HCT116 (cell line): ENCODE measurements around the gene KLC4. TPM values are rescaled to one million over a fixed set of nuclear protein-coding genes. Genes with fewer than 3 reads are reported as not detected.

Experiments
- ATAC-seq: fragments of 200-7000 bp; cut with Tn5 transposase; 2 replicates; pipeline ENCODE4 v1.9.1; 2020; ENCODE audit warnings: mild to moderate bottlenecking, moderate library complexity
- BruUV-seq: library from RNA; stranded (reverse); fragments of 400-500 nt; replicated peaks from 2 replicates; lab custom pipeline; 2021; lab: Mats Ljungman, UMichigan
- CTCF ChIA-PET: fragments of 300-600 bp; sonication (Branson Sonifier 250); formaldehyde crosslinking; loops from one replicate; lab custom pipeline; 2021; ENCODE audit warnings: antibody characterized with exemption; lab: Charles Lee
- POLR2A ChIA-PET: fragments of 300-600, 350-600 bp; sonication (Branson Sonifier 250); formaldehyde crosslinking; loops from one replicate; lab custom pipeline; 2021; ENCODE audit warnings: antibody characterized with exemption; lab: Charles Lee
- RAD21 ChIA-PET, 2 experiments: fragments of 300-600 bp; sonication (Branson Sonifier 250); formaldehyde crosslinking; loops; one replicate each; lab custom pipeline; 2023; ENCODE audit warnings: low total read pairs in 2 of 2; ENCODE audit not compliant: uncharacterized antibody in 2 of 2, unreplicated experiment in 2 of 2, low non-redundant PET in 1 of 2; lab: Charles Lee
- DNase-seq: peaks from one replicate; pipeline ENCODE4 v3.0.0-alpha.2; 2010; ENCODE audit warnings: low read depth, low spot score
- H2AFZ ChIP-seq: fragments of 200-600 bp; shearing (Covaris generic), sonication (generic); 2 replicates; pipeline ENCODE4 v1.6.1; 2017; ENCODE audit warnings: low read depth, mixed run types, mixed read lengths, antibody characterized with exemption, low read length; ENCODE audit not compliant: poor library complexity, severe bottlenecking
- H3K27ac ChIP-seq: 2 replicates; pipeline ENCODE4 v1.5.1; 2012; ENCODE audit warnings: low read depth, low read length
- H3K27me3 ChIP-seq: fragments of 200-600 bp; sonication (generic); 2 replicates; pipeline ENCODE4 v1.6.1; 2016; ENCODE audit warnings: mixed run types, low read length, mixed read lengths; ENCODE audit not compliant: insufficient read depth
- H3K36me3 ChIP-seq, 2 experiments: fragments of 200-500 bp in 1 of 2; fragments of 200-600 bp in 1 of 2; sonication (Bioruptor generic) in 1 of 2; sonication (generic) in 1 of 2; 2 replicates each; pipeline versions ENCODE4 v1.5.1 to v1.6.1; 2014 to 2016; ENCODE audit warnings: low read length in 2 of 2, inconsistent platforms in 1 of 2, mixed read lengths in 1 of 2, mixed run types in 1 of 2; ENCODE audit not compliant: insufficient read depth in 2 of 2, control insufficient read depth in 1 of 2
- H3K4me1 ChIP-seq, 2 experiments: fragments of 200-600 bp in 1 of 2; sonication (generic) in 1 of 2; 2 replicates each; pipeline versions ENCODE4 v1.5.1 to v1.6.1; 2012 to 2017; ENCODE audit warnings: low read length in 2 of 2, inconsistent platforms in 1 of 2, mild to moderate bottlenecking in 1 of 2, mixed read lengths in 1 of 2, mixed run types in 1 of 2, moderate library complexity in 1 of 2; ENCODE audit not compliant: insufficient read depth in 2 of 2, control insufficient read depth in 1 of 2
- H3K4me2 ChIP-seq: fragments of 200-600 bp; sonication (generic); 2 replicates; pipeline ENCODE4 v1.6.1; 2017; ENCODE audit warnings: mixed run types, low read length, mixed read lengths
- H3K4me3 ChIP-seq, 2 experiments: fragments of 200-600 bp in 1 of 2; sonication (generic) in 1 of 2; replicated peaks in 1 of 2; 2 replicates each; pipeline ENCODE4 v1.5.1; 2011 to 2016; ENCODE audit warnings: low read length in 2 of 2, control low read depth in 1 of 2, low read depth in 1 of 2, mild to moderate bottlenecking in 1 of 2, mixed read lengths in 1 of 2, mixed run types in 1 of 2
- H3K79me2 ChIP-seq: fragments of 200-600 bp; sonication (generic); 2 replicates; pipeline ENCODE4 v1.6.1; 2017; ENCODE audit warnings: mild to moderate bottlenecking, mixed run types, low read length, moderate library complexity, mixed read lengths; ENCODE audit not compliant: insufficient read depth
- H3K9ac ChIP-seq: fragments of 200-600 bp; sonication (generic); 2 replicates; pipeline ENCODE4 v1.6.1; 2016; ENCODE audit warnings: low read length, mixed read lengths
- H3K9me2 ChIP-seq: fragments of 200-600 bp; sonication (generic), shearing (Covaris generic); 2 replicates; pipeline ENCODE4 v1.6.1; 2017; ENCODE audit warnings: mixed run types, mild to moderate bottlenecking, moderate library complexity; ENCODE audit not compliant: insufficient read depth
- H3K9me3 ChIP-seq, 2 experiments: fragments of 200-500 bp in 1 of 2; fragments of 200-600 bp in 1 of 2; sonication (Bioruptor generic) in 1 of 2; sonication (generic) in 1 of 2; 2 replicates each; pipeline ENCODE4 v1.6.1; 2014 to 2017; ENCODE audit warnings: low read length in 2 of 2, mixed read lengths in 2 of 2, inconsistent platforms in 1 of 2, low read depth in 1 of 2, mild to moderate bottlenecking in 1 of 2, mixed run types in 1 of 2, moderate library complexity in 1 of 2; ENCODE audit not compliant: control insufficient read depth in 1 of 2, insufficient read depth in 1 of 2
- H4K20me1 ChIP-seq: fragments of 200-600 bp; sonication (generic), shearing (Covaris generic); 2 replicates; pipeline ENCODE4 v1.6.1; 2017; ENCODE audit warnings: mixed run types, mild to moderate bottlenecking, moderate library complexity; ENCODE audit not compliant: insufficient read depth
- ATF3 ChIP-seq: IDR thresholded peaks from 2 replicates; pipeline ENCODE4 v1.6.1; 2012
- CEBPB ChIP-seq: IDR thresholded peaks from 2 replicates; pipeline ENCODE4 v1.6.1; 2012; ENCODE audit warnings: low read depth
- EGR1 ChIP-seq: IDR thresholded peaks from 2 replicates; pipeline ENCODE4 v1.6.1; 2012; ENCODE audit warnings: low read depth
- ELF1 ChIP-seq: IDR thresholded peaks from 2 replicates; pipeline ENCODE4 v1.6.1; 2012; ENCODE audit warnings: low read depth, borderline replicate concordance
- EZH2 ChIP-seq: fragments of 200-600 bp; sonication (generic); IDR thresholded peaks from 2 replicates; pipeline ENCODE4 v1.6.1; 2017; ENCODE audit warnings: antibody characterized with exemption, mixed run types
- EZH2phosphoT487 ChIP-seq: fragments of 200-600 bp; IDR thresholded peaks from 2 replicates; pipeline ENCODE4 v1.6.1; 2018; ENCODE audit warnings: antibody characterized with exemption, borderline replicate concordance
- JUND ChIP-seq: IDR thresholded peaks from 2 replicates; pipeline ENCODE4 v1.6.1; 2012
- MAX ChIP-seq: IDR thresholded peaks from 2 replicates; pipeline ENCODE4 v1.6.1; 2012
- POLR2A ChIP-seq: IDR thresholded peaks from 2 replicates; pipeline ENCODE4 v1.7.0; 2011; ENCODE audit warnings: borderline replicate concordance; ENCODE audit not compliant: insufficient read depth, insufficient read length; ENCODE audit errors: extremely low read depth
- POLR2AphosphoS5 ChIP-seq: IDR thresholded peaks from 2 replicates; pipeline ENCODE4 v1.6.1; 2011; ENCODE audit warnings: mild to moderate bottlenecking, low read depth, low read length, moderate library complexity
- RAD21 ChIP-seq: IDR thresholded peaks from 2 replicates; pipeline ENCODE4 v1.6.1; 2012; ENCODE audit warnings: low read depth, mild to moderate bottlenecking
- REST ChIP-seq: IDR thresholded peaks from 2 replicates; pipeline ENCODE4 v1.6.1; 2012; ENCODE audit warnings: low read depth
- SIN3A ChIP-seq: IDR thresholded peaks from 2 replicates; pipeline ENCODE4 v1.6.1; 2012; ENCODE audit warnings: low read depth
- SP1 ChIP-seq: IDR thresholded peaks from 2 replicates; pipeline ENCODE4 v1.6.1; 2012; ENCODE audit warnings: low read depth
- SRF ChIP-seq: IDR thresholded peaks from 2 replicates; pipeline ENCODE4 v1.6.1; 2012; ENCODE audit warnings: low read depth
- TCF7L2 ChIP-seq: IDR thresholded peaks from 2 replicates; pipeline ENCODE4 v1.7.0; 2011; ENCODE audit warnings: borderline replicate concordance, inconsistent platforms; ENCODE audit not compliant: insufficient read depth, insufficient read length; ENCODE audit errors: extremely low read depth
- ZBTB33 ChIP-seq: IDR thresholded peaks from 2 replicates; pipeline ENCODE4 v1.6.1; 2011; ENCODE audit warnings: mild to moderate bottlenecking, low read length, moderate library complexity; ENCODE audit not compliant: insufficient replicate concordance; ENCODE audit errors: extremely low read depth
- ZFX ChIP-seq: fragments of 450-650 bp; IDR thresholded peaks from 2 replicates; pipeline ENCODE4 v1.6.1; 2017
- ZNF274 ChIP-seq: fragments of 200-500 bp; sonication (Bioruptor generic); IDR thresholded peaks from 2 replicates; pipeline ENCODE4 v1.6.1; 2014; ENCODE audit warnings: mild to moderate bottlenecking, low read depth, low read length, inconsistent platforms
- intact Hi-C: fragments of 100-400 bp; cut with micrococcal nuclease; formaldehyde crosslinking; loops from 2 replicates; pipeline ENCODE4 v1.10.0; 2022
- total RNA-seq: library from RNA; stranded (reverse); gene quantifications from one replicate; pipeline ENCODE4 v1.2.1, GENCODE V29; 2021; ENCODE audit not compliant: unreplicated experiment

KLC4 gene
- total RNA-seq, 1 experiment from 2014 or later: 16.2 TPM

- intact Hi-C loops: no loop called here
- no peak overlapping the region for H3K9ac ChIP-seq
- peaks cover 82% of the 10 kb centered on the region for H3K79me2 ChIP-seq
- H2AFZ ChIP-seq: no peak overlapping the region
- H3K4me1 ChIP-seq: peaks cover 32 to 80% of the 10 kb centered on the region in 2 experiments
- H3K27ac ChIP-seq: peak overlapping the region; percentile 56
- H3K27me3 ChIP-seq: no peaks in the 10 kb centered on the region
- H3K9me3 ChIP-seq: no peaks in the 10 kb centered on the region
- H3K9me2 ChIP-seq: no peaks in the 10 kb centered on the region
- H4K20me1 ChIP-seq: no peaks in the 10 kb centered on the region; the same call in 1 of the 2 replicates
- ChIA-PET POLR2A (interaction anchor here (2.5 kb wide), 1 partner anchor 15 kb away, joined by 8 read pairs; the partner anchor contains the start of gene PTK7), RAD21 (no interaction called here), CTCF (no interaction called here)
- H3K4me2 ChIP-seq: no peak overlapping the region
- no peaks in the 10 kb centered on the region for H3K36me3 ChIP-seq
- DNase-seq (no peak), ATAC-seq (no peak)
- H3K4me3 ChIP-seq: no peak overlapping the region
- TF ChIP-seq RAD21: no peak
- no peak for TF ChIP-seq SRF
- TF ChIP-seq CEBPB: no peak
- TF ChIP-seq EZH2phosphoT487: no peak
- TF ChIP-seq ATF3: no peak
- TF ChIP-seq ZFX: no peak
- no peak for TF ChIP-seq SP1
- TF ChIP-seq EGR1: no peak
- no peak for TF ChIP-seq ELF1
- TF ChIP-seq TCF7L2: no peak
- no peak for TF ChIP-seq JUND
- no peak for TF ChIP-seq POLR2AphosphoS5
- no peak for TF ChIP-seq SIN3A
- no peak for TF ChIP-seq POLR2A
- TF ChIP-seq ZNF274: no peak
- TF ChIP-seq EZH2: no peak
- no peak for TF ChIP-seq MAX
- no peak for TF ChIP-seq ZBTB33
- no peak for TF ChIP-seq REST
- no TSS peak for BruUV-seq
Observed at GRCh38 chr6:43091020-43091419, 31.6 kb downstream of the KLC4 start.
